Upper lobe of left lung (tissue), 6 donors: ENCODE data around the gene TRAPPC4. TPM values are rescaled to one million over a fixed set of nuclear protein-coding genes. Genes with fewer than 3 reads are reported as not detected.

Source experiments
- ATAC-seq, 2 donors: fragments of 200-7000 bp; cut with Tn5 transposase; one replicate each; pipeline ENCODE4 v1.9.1; 2022; ENCODE audit warnings: mild to moderate bottlenecking in 2 of 2, moderate library complexity in 2 of 2; ENCODE audit not compliant: low FRiP score in 2 of 2
- DNase-seq, 2 donors: peaks; one replicate each; pipeline ENCODE4 v3.0.0-alpha.2; 2019 to 2020
- H3K27ac ChIP-seq, 4 donors: fragments of 200-600 bp; sonication (generic); one replicate each; pipeline ENCODE4 v1.5.1; 2016 to 2019
- H3K27me3 ChIP-seq, 4 donors: fragments of 200-600 bp; sonication (generic); one replicate each; pipeline ENCODE4 v1.5.1; 2017 to 2019
- H3K36me3 ChIP-seq, 4 donors: fragments of 200-600 bp; sonication (generic); one replicate each; pipeline ENCODE4 v1.5.1; 2016 to 2019
- H3K4me1 ChIP-seq, 4 donors: fragments of 200-600 bp; sonication (generic); one replicate each; pipeline ENCODE4 v1.5.1; 2018 to 2019
- H3K4me3 ChIP-seq, 4 donors: fragments of 200-600 bp; sonication (generic); one replicate each; pipeline ENCODE4 v1.5.1; 2017 to 2019; ENCODE audit warnings: mild to moderate bottlenecking in 2 of 4, moderate library complexity in 1 of 4
- H3K9me3 ChIP-seq, 4 donors: fragments of 200-600 bp; sonication (generic); one replicate each; pipeline ENCODE4 v1.5.1; 2018 to 2019
- CTCF ChIP-seq, 6 experiments: fragments of 450-650 bp in 4 of 6; fragments of 200-600 bp in 2 of 6; sonication (generic) in 2 of 6; IDR thresholded peaks; one replicate each; pipeline ENCODE4 v1.5.1; 2016 to 2019; ENCODE audit warnings: antibody characterized with exemption in 6 of 6
- EP300 ChIP-seq, 4 donors: sonication (generic); formaldehyde crosslinking; IDR thresholded peaks; one replicate each; pipeline ENCODE4 v1.5.1; 2017; ENCODE audit warnings: antibody characterized with exemption in 4 of 4, control low read depth in 2 of 4
- POLR2A ChIP-seq, 4 donors: fragments of 450-650 bp; IDR thresholded peaks; one replicate each; pipeline ENCODE4 v1.5.1; 2016 to 2017; ENCODE audit warnings: antibody characterized with exemption in 4 of 4, mild to moderate bottlenecking in 2 of 4
- POLR2AphosphoS5 ChIP-seq, 2 donors: sonication (generic); formaldehyde crosslinking; IDR thresholded peaks; one replicate each; pipeline ENCODE4 v1.5.1; 2017; ENCODE audit warnings: antibody characterized with exemption in 2 of 2
- WGBS, 2 donors: methylation state at CpG; one replicate each; pipeline ENCODE4 v1.1.5; 2017 to 2018; 5-methylcytosine and 5-hydroxymethylcytosine counted together
- total RNA-seq, 6 donors: library from RNA; depleted of rRNA in 4 of 6; stranded (reverse); fragments of >200 nt in 4 of 6; gene quantifications; one replicate each; pipeline versions ENCODE4 v1.1.0 to v1.2.1, GENCODE V29; 2016 to 2021
- donor health status: DM: no; HTN: no; CAD: no; lungs with moderate emphysema.
- donor health status: DM: no; HTN: yes; CAD: no; lungs with severe emphysema.

Gene TRAPPC4
- total RNA-seq, 6 donors from 2014 or later = 44.2 to 77.5 (median 63.6) TPM

DNA sequence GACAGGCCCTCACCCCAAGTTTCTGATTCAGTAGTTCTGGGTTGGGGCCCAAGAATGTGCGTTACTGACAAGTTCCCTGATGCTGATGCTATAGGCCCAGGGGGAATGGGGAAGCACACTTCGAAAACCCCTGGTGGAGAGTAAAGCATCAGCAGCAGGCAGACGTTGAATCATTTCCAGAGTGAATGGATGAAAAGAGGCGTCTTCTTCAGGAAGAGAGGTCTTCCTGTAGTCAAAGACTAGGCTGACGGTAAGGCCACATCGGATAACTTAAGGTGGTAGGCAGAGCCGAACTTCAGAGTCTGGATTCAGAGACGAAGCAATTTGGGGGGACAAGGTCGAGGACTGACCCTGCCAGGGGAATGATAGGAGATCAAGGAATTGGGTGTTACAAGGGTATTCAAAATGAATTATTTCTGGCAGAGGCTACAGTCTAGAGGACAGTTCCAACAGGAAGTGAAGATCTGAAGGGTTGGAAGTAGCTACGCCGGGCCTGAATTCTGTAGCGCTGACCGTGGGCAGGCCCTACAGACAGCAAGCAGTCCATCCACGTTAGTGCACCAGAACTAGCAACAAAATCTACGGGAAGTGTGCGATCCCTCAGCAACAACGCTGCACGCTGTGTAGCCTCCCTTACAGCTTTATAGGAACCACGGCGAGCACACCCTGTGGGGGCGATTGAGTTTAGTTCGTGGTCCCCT is 21.5 kb upstream of the TRAPPC4 start:
- Histone ChIP-seq H3K9me3 (no peaks in the 10 kb centered on the region), H3K36me3 (peaks cover 0 to 26% (median 15%) of the 10 kb centered on the region in 4 donors), H3K27ac (peak overlapping the region; percentile 41 to 92 (median 89)), H3K27me3 (no peaks in the 10 kb centered on the region), H3K4me1 (peaks cover 19 to 30% (median 22%) of the 10 kb centered on the region in 4 donors), H3K4me3 (peak overlapping the region; percentile 54 to 94 (median 90))
- 14 to 16% methylated on average over 20 to 22 of the region's 22 CpGs for WGBS, 2 donors
- no peak for DNase-seq
- TF ChIP-seq POLR2A (IDR thresholded peaks at IDR 0.05) = no peak
- TF ChIP-seq CTCF (IDR thresholded peaks at IDR 0.05) = peak in 2 of 6 experiments; percentile 9 to 32
- no peak for TF ChIP-seq EP300 (IDR thresholded peaks at IDR 0.05)
- no peak for TF ChIP-seq POLR2AphosphoS5 (IDR thresholded peaks at IDR 0.05)
- ATAC-seq = peak; percentile 44 to 49

GRCh38 chr11:118997627-118998387 is 20.8 kb upstream of the TRAPPC4 start, which contains the start of gene CENATAC:
TSS of gene CENATAC (plus strand) at chr11:118998138. CDS start at chr11:118998198, 60 bp downstream.
- no peaks in the 10 kb centered on the region for H3K9me3 ChIP-seq
- H3K4me3 ChIP-seq = peak within 1 kb of the TSS; percentile 89 to 94 (median 92)
- H3K36me3 ChIP-seq = peaks cover 0 to 33% (median 20%) of the 10 kb centered on the region in 4 donors
- peak; percentile 97 to 99 for DNase-seq
- peak within 1 kb of the TSS; percentile 80 to 92 (median 89) for H3K27ac ChIP-seq
- ATAC-seq = peak; percentile 98 to 100
- TF ChIP-seq POLR2A (IDR thresholded peaks at IDR 0.05) (peak in 3 of 4 donors; percentile 63 to 88 (median 86)), POLR2AphosphoS5 (IDR thresholded peaks at IDR 0.05) (peak; percentile 87 to 89), EP300 (IDR thresholded peaks at IDR 0.05) (no peak), CTCF (IDR thresholded peaks at IDR 0.05) (peak in 3 of 6 experiments; percentile 40 to 51 (median 45))
- no peaks in the 10 kb centered on the region for H3K27me3 ChIP-seq
- peaks cover 19 to 30% (median 22%) of the 10 kb centered on the region in 4 donors for H3K4me1 ChIP-seq
- 0% methylated on average over 5 to 34 of the region's 54 CpGs for WGBS, 2 donors

- H3K4me3 ChIP-seq = peak overlapping the region; percentile 89 to 94 (median 92)
- H3K27ac ChIP-seq = peak overlapping the region; percentile 80 to 92 (median 89)
- peaks cover 0 to 38% (median 23%) of the 10 kb centered on the region in 4 donors for H3K36me3 ChIP-seq
- ATAC-seq (peak in 1 of 2 donors; percentile 25), DNase-seq (peak in 1 of 2 donors; percentile 27)
- H3K27me3 ChIP-seq = no peaks in the 10 kb centered on the region
- WGBS, 2 donors = 2 to 8% methylated on average over 10 to 14 of the region's 19 CpGs
- H3K9me3 ChIP-seq = no peaks in the 10 kb centered on the region
- no peak for TF ChIP-seq CTCF (IDR thresholded peaks at IDR 0.05)
- no peak for TF ChIP-seq POLR2AphosphoS5 (IDR thresholded peaks at IDR 0.05)
- no peak for TF ChIP-seq POLR2A (IDR thresholded peaks at IDR 0.05)
- TF ChIP-seq EP300 (IDR thresholded peaks at IDR 0.05) = no peak
- H3K4me1 ChIP-seq = peaks cover 19 to 30% (median 22%) of the 10 kb centered on the region in 4 donors
Measured at GRCh38 chr11:118998388-118998717, 20.2 kb upstream of the TRAPPC4 start.

DNA sequence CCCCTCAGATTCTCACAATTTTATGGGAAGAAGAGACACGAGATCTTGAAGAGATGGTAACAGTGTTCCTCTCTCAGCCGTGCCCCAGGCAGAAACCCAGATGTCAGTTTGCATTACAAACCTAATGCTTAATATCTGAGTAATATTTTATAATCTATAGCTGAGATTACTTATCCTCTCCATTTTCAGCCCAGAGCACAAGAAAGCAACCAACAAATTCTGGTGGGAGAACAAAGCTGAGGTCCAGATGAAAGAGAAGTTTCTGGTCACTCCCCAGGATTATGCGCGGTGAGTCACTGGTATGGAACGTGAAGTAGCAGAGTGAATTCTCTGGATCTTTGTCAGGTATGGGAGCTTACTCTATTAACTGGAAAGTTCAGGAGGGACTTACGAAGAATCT is 19.7 kb upstream of the TRAPPC4 start:
- Histone ChIP-seq H3K9me3 (no peaks in the 10 kb centered on the region), H3K4me3 (peak overlapping the region in 3 of 4 donors; percentile 89 to 94 (median 90)), H3K27me3 (no peaks in the 10 kb centered on the region), H3K36me3 (peaks cover 0 to 43% (median 26%) of the 10 kb centered on the region in 4 donors), H3K27ac (peak overlapping the region; percentile 80 to 92 (median 89)), H3K4me1 (peaks cover 19 to 30% (median 22%) of the 10 kb centered on the region in 4 donors)
- no peak for TF ChIP-seq CTCF (IDR thresholded peaks at IDR 0.05)
- TF ChIP-seq POLR2A (IDR thresholded peaks at IDR 0.05) = no peak
- TF ChIP-seq EP300 (IDR thresholded peaks at IDR 0.05) = no peak
- peak in 1 of 2 donors; percentile 7 for TF ChIP-seq POLR2AphosphoS5 (IDR thresholded peaks at IDR 0.05)
- DNase-seq (peak in 1 of 2 donors; percentile 56), ATAC-seq (peak; percentile 32 to 70)
- WGBS, 2 donors = 51 to 65% methylated on average over 6 of the region's 6 CpGs
